Right lobe of liver (tissue), 6 donors: Measurements from ENCODE around the gene MOB1A. TPM values are rescaled to one million over a fixed set of nuclear protein-coding genes. Genes with fewer than 3 reads are reported as not detected.
A peak's percentile ranks its signal among the peaks of the same experiment; 100 is the strongest.

Experiments used
- ATAC-seq, 4 donors: fragments of 200-7000 bp; cut with Tn5 transposase; one replicate each; pipeline ENCODE4 v1.9.1; 2020; ENCODE audit warnings: mild to moderate bottlenecking in 4 of 4, moderate library complexity in 4 of 4
- DNase-seq, 3 donors: peaks; one replicate each; pipeline ENCODE4 v3.0.0-alpha.2; 2020
- H3K27ac ChIP-seq, 3 donors: fragments of 200-600 bp; one replicate each; pipeline ENCODE4 v1.8.0; 2022
- H3K27me3 ChIP-seq, 2 donors: fragments of 200-600 bp; one replicate each; pipeline ENCODE4 v1.8.0; 2022
- H3K36me3 ChIP-seq, 4 donors: fragments of 200-600 bp; sonication (generic) in 1 of 4; one replicate each; pipeline versions ENCODE4 v1.5.1 to v1.8.0; 2017 to 2022; ENCODE audit warnings: control low read depth in 1 of 4
- H3K4me1 ChIP-seq, 4 donors: fragments of 200-600 bp; sonication (generic) in 1 of 4; one replicate each; pipeline versions ENCODE4 v1.5.1 to v1.8.0; 2017 to 2022; ENCODE audit warnings: control low read depth in 1 of 4
- H3K4me3 ChIP-seq, 3 donors: fragments of 200-600 bp; one replicate each; pipeline ENCODE4 v1.8.0; 2022
- H3K9me3 ChIP-seq, 4 donors: fragments of 200-600 bp; sonication (generic) in 1 of 4; one replicate each; pipeline versions ENCODE4 v1.5.1 to v1.8.0; 2017 to 2022; ENCODE audit warnings: control low read depth in 1 of 4
- CTCF ChIP-seq, 4 donors: fragments of 200-600 bp in 3 of 4; fragments of 450-650 bp in 1 of 4; IDR thresholded peaks; one replicate each; pipeline versions ENCODE4 v1.5.1 to v1.8.0; 2016 to 2022; ENCODE audit warnings: antibody characterized with exemption in 4 of 4, mild to moderate bottlenecking in 2 of 4
- POLR2A ChIP-seq: fragments of 450-650 bp; IDR thresholded peaks from one replicate; pipeline ENCODE4 v1.6.1; 2017; ENCODE audit warnings: antibody characterized with exemption, mild to moderate bottlenecking
- WGBS: methylation state at CpG from one replicate; pipeline ENCODE4 v1.1.6; 2018; ENCODE audit warnings: low coverage, low lambda C conversion rate; ENCODE audit not compliant: insufficient coverage; ENCODE audit errors: missing lambda C conversion rate; 5-methylcytosine and 5-hydroxymethylcytosine counted together
- intact Hi-C, 2 donors: fragments of 100-400 bp; cut with DNase I; formaldehyde crosslinking; loops; one replicate each; pipeline versions ENCODE4 v1.11.2 to v1.14.1; 2022
- total RNA-seq, 6 experiments: library from RNA; depleted of rRNA in 2 of 6; stranded (reverse); fragments of >200 nt in 2 of 6; fragmentation: NEBNext Ultra II Directional in 3 of 6; extraction: Animal tissue kit (Norgen Biotek cat#: 25700) in 3 of 6; gene quantifications; one replicate each; pipeline versions ENCODE4 v1.1.0 to v1.2.4, GENCODE V29; 2016 to 2023
- donor health status: DM: no; HTN: yes; CAD: no.
- donor health status: DM: no; HTN: no; CAD: no.
- donor health status: DM: no; HTN: no; CAD: no.
- donor health status: DM: no; HTN: yes; CAD: no.
- donor health status: DM: no; HTN: yes; CAD: no.

The MOB1A gene
- total RNA-seq, 6 experiments from 2014 or later: 29.8 to 48.0 (median 32.9) TPM

GRCh38 chr2:74119912-74120825 lies 58.5 kb downstream of the MOB1A start:
- peak; percentile 96 to 99 (median 99) for ATAC-seq
- 11% methylated on average over 28 of the region's 59 CpGs for WGBS
- Histone ChIP-seq H3K4me1 (peaks cover 0 to 5% (median 0%) of the 10 kb centered on the region in 4 donors), H3K27ac (peak overlapping the region in 2 of 3 donors; percentile 38 to 62), H3K27me3 (no peaks in the 10 kb centered on the region), H3K36me3 (no peaks in the 10 kb centered on the region), H3K4me3 (peak overlapping the region; percentile 58 to 67 (median 61)), H3K9me3 (no peaks in the 10 kb centered on the region)
- peak; percentile 77 to 83 (median 78) for DNase-seq
- TF ChIP-seq POLR2A (no peak), CTCF (IDR thresholded peaks at IDR 0.05) (peak; percentile 48 to 74 (median 58))
- intact Hi-C loops: no loop called here

- Histone ChIP-seq H3K27me3 (no peaks in the 10 kb centered on the region), H3K4me1 (peaks cover 0 to 5% (median 0%) of the 10 kb centered on the region in 4 donors), H3K36me3 (no peaks in the 10 kb centered on the region), H3K4me3 (peak overlapping the region in 1 of 3 donors; percentile 67), H3K9me3 (no peaks in the 10 kb centered on the region), H3K27ac (no peak overlapping the region)
- DNase-seq (no peak), ATAC-seq (peak in 1 of 4 donors; percentile 21)
- no peak for TF ChIP-seq POLR2A
- TF ChIP-seq CTCF (IDR thresholded peaks at IDR 0.05): no peak
- intact Hi-C loops: no loop called here
These were observed 59.3 kb downstream of the MOB1A start for GRCh38 chr2:74119339-74119738.

GRCh38 chr2:74111380-74111779 lies 67.3 kb downstream of the MOB1A start:
- Histone ChIP-seq H3K4me1 (no peaks in the 10 kb centered on the region), H3K27ac (no peak overlapping the region), H3K9me3 (no peaks in the 10 kb centered on the region), H3K4me3 (no peak overlapping the region), H3K36me3 (no peaks in the 10 kb centered on the region), H3K27me3 (no peaks in the 10 kb centered on the region)
- intact Hi-C loops: no loop called here
- TF ChIP-seq CTCF (IDR thresholded peaks at IDR 0.05): no peak
- no peak for TF ChIP-seq POLR2A
- ATAC-seq: no peak
- DNase-seq: no peak

GRCh38 chr2:74110537-74110936 lies 68.1 kb downstream of the MOB1A start:
- Histone ChIP-seq H3K4me1 (no peaks in the 10 kb centered on the region), H3K36me3 (no peaks in the 10 kb centered on the region), H3K4me3 (no peak overlapping the region), H3K27me3 (no peaks in the 10 kb centered on the region), H3K9me3 (no peaks in the 10 kb centered on the region), H3K27ac (no peak overlapping the region)
- no peak for DNase-seq
- no peak for TF ChIP-seq CTCF (IDR thresholded peaks at IDR 0.05)
- TF ChIP-seq POLR2A: no peak
- 78% methylated on average over 3 of the region's 3 CpGs for WGBS
- intact Hi-C loops: no loop called here
- no peak for ATAC-seq
